H1 (cell line): Measurements from ENCODE around the gene SLC35B2. TPM values are rescaled to one million over a fixed set of nuclear protein-coding genes. Genes with fewer than 3 reads are reported as not detected.

Experiments used
- CHD1 ChIP-seq: IDR thresholded peaks from 2 replicates; pipeline ENCODE4 v1.6.1; 2012; ENCODE audit warnings: low read depth, low read length, improper control_type of control experiment
- EGR1 ChIP-seq: IDR thresholded peaks from 2 replicates; pipeline ENCODE4 v1.6.1; 2011; ENCODE audit warnings: low read depth, low read length, borderline replicate concordance
- KDM1A ChIP-seq: fragments of 200-600, 300-600 bp; sonication (generic); IDR thresholded peaks from 2 replicates; pipeline ENCODE4 v1.7.1; 2016; ENCODE audit warnings: mild to moderate bottlenecking, low read length, borderline replicate concordance
- NANOG ChIP-seq: IDR thresholded peaks from 2 replicates; pipeline ENCODE4 v1.6.1; 2011; ENCODE audit warnings: low read length, low read depth, mild to moderate bottlenecking, inconsistent platforms; ENCODE audit not compliant: insufficient read depth, poor library complexity, severe bottlenecking
- POU5F1 ChIP-seq: IDR thresholded peaks from 2 replicates; pipeline ENCODE4 v1.6.1; 2011; ENCODE audit warnings: low read depth, mild to moderate bottlenecking, low read length, moderate library complexity
- polyA plus RNA-seq, 7 experiments: library from polyadenylated mRNA; depleted of rRNA in 3 of 7; stranded (reverse) in 5 of 7; unstranded in 2 of 7; fragments of >200 nt in 5 of 7; fragments of 200-250 nt in 2 of 7; gene quantifications; 1 replicate in 5 of 7; 2 replicates in 1 of 7; 4 replicates in 1 of 7; pipeline versions ENCODE4 v1.2.1 to v1.2.3, GENCODE V29; 2011 to 2013; ENCODE audit warnings: missing spikeins in 2 of 7, mixed read lengths in 2 of 7
- total RNA-seq: library from RNA; stranded (reverse); fragmentation: NEBNext Ultra II Directional; extraction: Animal tissue kit (Norgen Biotek cat#: 25700); gene quantifications from 2 replicates; pipeline ENCODE4 v1.2.1, GENCODE V29; 2021

Gene SLC35B2
- total and polyA plus RNA-seq, 2 of the 8 experiments (the other 6 are each of a cell fraction or from before 2014, with no cell fraction given) = 29.5 to 65.0 TPM

DNA sequence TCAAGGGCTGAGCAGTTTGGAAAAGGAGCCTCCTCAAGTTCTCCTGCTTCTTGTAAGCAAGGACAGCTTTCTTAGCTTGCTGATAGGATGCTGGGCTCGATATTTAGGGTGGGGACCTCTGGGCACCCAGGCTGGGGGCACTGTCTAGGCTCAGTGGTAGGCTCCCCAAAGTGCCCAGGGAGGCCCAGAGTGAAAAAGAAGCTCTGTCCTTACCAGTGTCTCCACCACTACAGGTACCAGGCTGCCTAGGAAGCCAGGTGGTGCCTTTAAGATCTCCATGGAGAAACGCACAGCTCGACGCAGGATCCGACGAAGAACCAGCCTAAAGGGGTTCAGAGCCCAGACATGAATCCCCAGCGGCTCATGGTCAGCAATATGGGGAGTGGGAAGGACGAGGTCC is 49.4 kb upstream of the SLC35B2 start (continued):
- TF ChIP-seq POU5F1 (no peak), NANOG (no peak), CHD1 (no peak), KDM1A (no peak), EGR1 (no peak)
